Measurements from ENCODE around the gene FDX1. TPM values are rescaled to one million over a fixed set of nuclear protein-coding genes. Genes with fewer than 3 reads are reported as not detected.

FDX1 gene
- total and polyA plus RNA-seq, 12 donors: 51.1 to 1,586 (median 315) TPM

GRCh38 chr11:110467556-110467955, 37.8 kb downstream of the FDX1 start:
- Histone ChIP-seq H3K4me3 (no peak overlapping the region), H3K27me3 (no peaks in the 10 kb centered on the region), H3K9me3 (replicated peaks in 1 of 3) (no peaks in the 10 kb centered on the region), H3K27ac (no peak overlapping the region), H3K36me3 (replicated peaks in 1 of 2) (peaks cover 0 to 18% of the 10 kb centered on the region in 2 donors), H3K4me1 (replicated peaks in 1 of 2) (peaks cover 0 to 5% of the 10 kb centered on the region in 2 donors)
- 88 to 96% (median 95%) methylated on average over 3 of the region's 3 CpGs for WGBS, 4 donors
- DNase-seq: no peak
- TF ChIP-seq CTCF (IDR thresholded peaks at IDR 0.05) (no peak), POLR2A (IDR thresholded peaks at IDR 0.05) (no peak)
- intact Hi-C loops (cut with DNase I): no loop called here

GRCh38 chr11:110468121-110468520, 38.4 kb downstream of the FDX1 start:
- no peak overlapping the region for H3K27ac ChIP-seq
- intact Hi-C loops (cut with DNase I): no loop called here
- H3K27me3 ChIP-seq: no peaks in the 10 kb centered on the region
- no peak overlapping the region for H3K4me3 ChIP-seq
- no peaks in the 10 kb centered on the region for H3K9me3 ChIP-seq (replicated peaks in 1 of 3)
- WGBS, 4 donors: 87 to 95% (median 93%) methylated on average over 4 of the region's 4 CpGs
- peaks cover 0 to 10% of the 10 kb centered on the region in 2 donors for H3K4me1 ChIP-seq (replicated peaks in 1 of 2)
- TF ChIP-seq CTCF (IDR thresholded peaks at IDR 0.05) (no peak), POLR2A (IDR thresholded peaks at IDR 0.05) (no peak)
- DNase-seq: no peak
- H3K36me3 ChIP-seq (replicated peaks in 1 of 2): peaks cover 0 to 13% of the 10 kb centered on the region in 2 donors

- Histone ChIP-seq H3K9me3 (replicated peaks in 1 of 3) (no peaks in the 10 kb centered on the region), H3K27me3 (no peaks in the 10 kb centered on the region), H3K4me1 (replicated peaks in 1 of 2) (peaks cover 0 to 12% of the 10 kb centered on the region in 2 donors), H3K27ac (peak overlapping the region in 1 of 5 donors; percentile 6), H3K4me3 (no peak overlapping the region), H3K36me3 (replicated peaks in 1 of 2) (peaks cover 0 to 3% of the 10 kb centered on the region in 2 donors)
- no peak for DNase-seq
- intact Hi-C loops (cut with DNase I): no loop called here
- TF ChIP-seq CTCF (IDR thresholded peaks at IDR 0.05) (no peak), POLR2A (IDR thresholded peaks at IDR 0.05) (no peak)
Measured at GRCh38 chr11:110469127-110469526, 39.4 kb downstream of the FDX1 start.

GRCh38 chr11:110470716-110471115, 41.0 kb downstream of the FDX1 start:
- intact Hi-C loops (cut with DNase I): no loop called here
- Histone ChIP-seq H3K4me3 (no peak overlapping the region), H3K27ac (peak overlapping the region in 1 of 5 donors; percentile 52), H3K36me3 (replicated peaks in 1 of 2) (no peaks in the 10 kb centered on the region), H3K4me1 (replicated peaks in 1 of 2) (peaks cover 0 to 12% of the 10 kb centered on the region in 2 donors), H3K9me3 (replicated peaks in 1 of 3) (no peaks in the 10 kb centered on the region), H3K27me3 (no peaks in the 10 kb centered on the region)
- TF ChIP-seq CTCF (IDR thresholded peaks at IDR 0.05): no peak
- no peak for TF ChIP-seq POLR2A (IDR thresholded peaks at IDR 0.05)
- WGBS, 4 donors: 71 to 79% (median 75%) methylated on average over 2 of the region's 2 CpGs
- DNase-seq: no peak

Data from adrenal gland (tissue), 12 donors.